ENCODE data around the gene IKZF3.

IKZF3 gene

GRCh38 chr17:39738983-39739884 is 124.9 kb downstream of the IKZF3 start:
- DNase-seq, result no peak
- no peak overlapping the region for H3K4me2 ChIP-seq (ENCODE audit: insufficient read depth, low read length)
- no peak for ATAC-seq (ENCODE audit: insufficient read depth, low read depth)

GRCh38 chr17:39738568-39738901 is 125.6 kb downstream of the IKZF3 start:
- no peak overlapping the region for H3K4me3 ChIP-seq (ENCODE audit: low read depth in 1 of 2, low read length in 2 of 2)
- no peak for ATAC-seq (ENCODE audit: insufficient read depth, low read depth)
- no peaks in the 10 kb centered on the region for H3K9me3 ChIP-seq (ENCODE audit: insufficient read depth, low read length, severe bottlenecking)
- H3K27ac ChIP-seq (ENCODE audit: low read length), result no peak overlapping the region
- no peaks in the 10 kb centered on the region for H3K27me3 ChIP-seq (ENCODE audit: insufficient read depth, low read length, poor library complexity)
- H4K20me1 ChIP-seq (ENCODE audit: insufficient read depth, low read length), result no peaks in the 10 kb centered on the region
- H2AFZ ChIP-seq (ENCODE audit: low read depth, low read length), result no peak overlapping the region
- TF ChIP-seq EZH2 (IDR thresholded peaks at IDR 0.05; ENCODE audit: borderline replicate concordance, low read depth, low read length, severe bottlenecking), result no peak
- no peak for TF ChIP-seq CTCF (IDR thresholded peaks at IDR 0.05; ENCODE audit: borderline replicate concordance, extremely low read depth, low read length, poor library complexity, severe bottlenecking)
- no peak overlapping the region for H3K9ac ChIP-seq (ENCODE audit: low read depth, low read length)
- no peaks in the 10 kb centered on the region for H3K36me3 ChIP-seq (ENCODE audit: insufficient read depth, low read length)
- no peaks in the 10 kb centered on the region for H3K79me2 ChIP-seq (ENCODE audit: insufficient read depth, low read length)
- no peak for DNase-seq
- H3K4me2 ChIP-seq (ENCODE audit: insufficient read depth, low read length), result no peak overlapping the region
- H3K4me1 ChIP-seq (ENCODE audit: insufficient read depth, low read length), result no peaks in the 10 kb centered on the region

More at GRCh38 chr17:39738983-39739884, 124.9 kb downstream of the IKZF3 start:
- H4K20me1 ChIP-seq (ENCODE audit: insufficient read depth, low read length), result no peaks in the 10 kb centered on the region
- no peaks in the 10 kb centered on the region for H3K9me3 ChIP-seq (ENCODE audit: insufficient read depth, low read length, severe bottlenecking)
- H3K36me3 ChIP-seq (ENCODE audit: insufficient read depth, low read length), result no peaks in the 10 kb centered on the region
- no peaks in the 10 kb centered on the region for H3K4me1 ChIP-seq (ENCODE audit: insufficient read depth, low read length)
- no peak overlapping the region for H2AFZ ChIP-seq (ENCODE audit: low read depth, low read length)
- TF ChIP-seq CTCF (IDR thresholded peaks at IDR 0.05; ENCODE audit: borderline replicate concordance, extremely low read depth, low read length, poor library complexity, severe bottlenecking) (no peak), EZH2 (IDR thresholded peaks at IDR 0.05; ENCODE audit: borderline replicate concordance, low read depth, low read length, severe bottlenecking) (no peak)
- no peak overlapping the region for H3K27ac ChIP-seq (ENCODE audit: low read length)
- no peak overlapping the region for H3K9ac ChIP-seq (ENCODE audit: low read depth, low read length)
- H3K79me2 ChIP-seq (ENCODE audit: insufficient read depth, low read length), result no peaks in the 10 kb centered on the region
- H3K4me3 ChIP-seq (ENCODE audit: low read depth in 1 of 2, low read length in 2 of 2), result no peak overlapping the region
- no peaks in the 10 kb centered on the region for H3K27me3 ChIP-seq (ENCODE audit: insufficient read depth, low read length, poor library complexity)

GRCh38 chr17:39737760-39738567 is 126.1 kb downstream of the IKZF3 start, which contains the start of gene GRB7:
Gene GRB7, plus strand, starts transcription at chr17:39737938. Its CDS starts 4,364 bp downstream, at chr17:39742302.
- H3K27me3 ChIP-seq (ENCODE audit: insufficient read depth, low read length, poor library complexity), result no peaks in the 10 kb centered on the region
- H3K4me2 ChIP-seq (ENCODE audit: insufficient read depth, low read length), result no peak within 1 kb of the TSS
- no peaks in the 10 kb centered on the region for H3K36me3 ChIP-seq (ENCODE audit: insufficient read depth, low read length)
- H3K79me2 ChIP-seq (ENCODE audit: insufficient read depth, low read length), result no peaks in the 10 kb centered on the region
- H3K27ac ChIP-seq (ENCODE audit: low read length), result no peak within 1 kb of the TSS
- H3K4me3 ChIP-seq (ENCODE audit: low read depth in 1 of 2, low read length in 2 of 2), result no peak within 1 kb of the TSS
- no peak within 1 kb of the TSS for H2AFZ ChIP-seq (ENCODE audit: low read depth, low read length)
- no peaks in the 10 kb centered on the region for H3K4me1 ChIP-seq (ENCODE audit: insufficient read depth, low read length)
- H4K20me1 ChIP-seq (ENCODE audit: insufficient read depth, low read length), result no peaks in the 10 kb centered on the region
- no peak within 1 kb of the TSS for H3K9ac ChIP-seq (ENCODE audit: low read depth, low read length)
- no peaks in the 10 kb centered on the region for H3K9me3 ChIP-seq (ENCODE audit: insufficient read depth, low read length, severe bottlenecking)
- DNase-seq (no peak), ATAC-seq (ENCODE audit: insufficient read depth, low read depth) (no peak)
- TF ChIP-seq CTCF (IDR thresholded peaks at IDR 0.05; ENCODE audit: borderline replicate concordance, extremely low read depth, low read length, poor library complexity, severe bottlenecking) (no peak), EZH2 (IDR thresholded peaks at IDR 0.05; ENCODE audit: borderline replicate concordance, low read depth, low read length, severe bottlenecking) (no peak)
